DOHH2 (cell line): ENCODE measurements around the gene KLHDC7A.
A peak's percentile ranks its signal among the peaks of the same experiment; 100 is the strongest.

ENCODE experiments used
- H3F3A ChIP-seq: fragments of 200-600 bp; sonication (generic), shearing (Covaris generic); 2 replicates; pipeline ENCODE4 v1.6.0; 2016; ENCODE audit warnings: antibody characterized with exemption, mild to moderate bottlenecking; ENCODE audit not compliant: control insufficient read depth, insufficient read depth
- H3K27ac ChIP-seq: fragments of 200-600 bp; sonication (generic); 2 replicates; pipeline ENCODE4 v1.5.1; 2014; ENCODE audit warnings: low read depth, mild to moderate bottlenecking, low read length, moderate library complexity
- H3K27me3 ChIP-seq: fragments of 200-600 bp; sonication (generic); 2 replicates; pipeline ENCODE4 v1.6.1; 2014; ENCODE audit warnings: mild to moderate bottlenecking, low read length, mixed read lengths; ENCODE audit not compliant: control insufficient read depth
- H3K36me3 ChIP-seq: fragments of 200-600 bp; sonication (generic); 2 replicates; pipeline ENCODE4 v1.6.1; 2014; ENCODE audit warnings: mild to moderate bottlenecking, low read length, moderate library complexity, mixed read lengths; ENCODE audit not compliant: control insufficient read depth
- H3K4me1 ChIP-seq: fragments of 200-600 bp; sonication (generic); 2 replicates; pipeline ENCODE4 v1.6.1; 2014; ENCODE audit warnings: mild to moderate bottlenecking, low read length, mixed read lengths; ENCODE audit not compliant: control insufficient read depth
- H3K4me2 ChIP-seq: fragments of 200-600 bp; sonication (generic); 2 replicates; pipeline ENCODE4 v1.6.0; 2014; ENCODE audit warnings: mild to moderate bottlenecking, low read length, moderate library complexity
- H3K4me3 ChIP-seq: fragments of 200-600 bp; sonication (generic); 2 replicates; pipeline ENCODE4 v1.5.1; 2014; ENCODE audit warnings: mild to moderate bottlenecking, low read length, mixed read lengths
- H3K79me2 ChIP-seq: fragments of 200-600 bp; sonication (generic); 2 replicates; pipeline ENCODE4 v1.6.1; 2014; ENCODE audit warnings: mild to moderate bottlenecking, low read length, mixed read lengths; ENCODE audit not compliant: control insufficient read depth
- H3K9me2 ChIP-seq: fragments of 200-600 bp; sonication (generic); replicated peaks from 2 replicates; pipeline ENCODE4 v1.6.1; 2014; ENCODE audit warnings: mild to moderate bottlenecking, low read length, mixed read lengths; ENCODE audit not compliant: control insufficient read depth
- H3K9me3 ChIP-seq: fragments of 200-600 bp; sonication (generic); 2 replicates; pipeline ENCODE4 v1.6.1; 2014; ENCODE audit warnings: antibody characterized with exemption, low read length, mixed read lengths; ENCODE audit not compliant: control insufficient read depth, insufficient read depth
- H4K20me1 ChIP-seq: fragments of 200-600 bp; sonication (generic); 2 replicates; pipeline ENCODE4 v1.6.0; 2014; ENCODE audit warnings: low read depth, mild to moderate bottlenecking, antibody characterized with exemption, low read length, moderate library complexity; ENCODE audit not compliant: control insufficient read depth, insufficient read depth
- EZH2phosphoT487 ChIP-seq: fragments of 200-600 bp; sonication (generic); IDR thresholded peaks from 2 replicates; pipeline ENCODE4 v1.6.1; 2017; ENCODE audit warnings: borderline replicate concordance, mild to moderate bottlenecking, antibody characterized with exemption, low read length, moderate library complexity, mixed read lengths
- TF ChIP-seq, protein P1 (sequence below): fragments of 200-600 bp; sonication (generic); IDR thresholded peaks from one replicate; pipeline ENCODE4 v1.5.1; 2014; ENCODE audit warnings: antibody characterized with exemption, mild to moderate bottlenecking, low read depth, low read length; ENCODE audit not compliant: poor library complexity, severe bottlenecking

KLHDC7A gene

DNA sequence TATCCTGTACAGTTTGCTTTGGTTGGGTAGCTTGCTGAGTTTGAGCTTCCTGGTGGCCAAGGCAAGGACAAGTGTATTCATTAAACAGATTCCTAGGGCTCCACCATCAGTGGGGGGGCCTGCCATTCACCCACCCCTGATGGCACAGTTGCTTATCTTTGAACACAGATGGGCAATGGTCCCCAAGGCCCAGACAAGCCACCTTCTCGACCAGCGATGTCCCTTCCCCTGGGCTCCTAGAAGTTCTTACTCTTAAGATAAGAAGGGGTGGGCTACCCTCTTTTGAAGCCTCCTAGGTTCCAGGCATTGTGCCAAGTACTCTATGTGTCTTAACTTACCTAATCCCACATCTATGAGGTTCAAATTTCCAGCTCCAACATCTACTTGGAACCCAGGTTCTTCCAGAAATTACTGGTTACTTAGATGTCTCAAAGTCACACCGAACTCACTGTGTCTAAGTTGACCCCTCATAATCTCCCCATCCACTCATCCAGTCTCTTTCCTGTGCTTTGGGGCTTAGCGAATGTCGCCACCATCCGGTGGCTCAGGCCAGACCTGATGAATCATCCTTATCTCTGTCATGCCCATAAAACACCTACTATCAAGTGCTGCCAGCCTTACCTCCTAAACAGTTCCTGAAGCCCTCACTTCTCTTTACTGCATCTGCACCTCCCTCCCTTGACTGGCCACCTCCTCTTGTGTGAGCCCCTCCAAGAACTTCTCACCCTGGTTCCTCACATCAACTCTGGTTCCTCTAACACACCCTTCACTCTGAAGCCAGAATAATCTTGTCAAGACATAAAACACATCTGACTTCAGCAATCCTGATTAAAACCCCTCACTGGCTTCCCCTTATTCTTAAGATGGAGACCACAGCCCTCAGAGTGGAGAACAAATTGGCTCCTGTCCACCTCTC is 50.1 kb downstream of the KLHDC7A start:
- no peaks in the 10 kb centered on the region for H3K9me3 ChIP-seq
- no peak overlapping the region for H3K4me2 ChIP-seq
- H3K27ac ChIP-seq: no peak overlapping the region
- H3K79me2 ChIP-seq: no peaks in the 10 kb centered on the region
- peaks cover 4% of the 10 kb centered on the region; the same call in 1 of the 2 replicates for H3K27me3 ChIP-seq
- TF ChIP-seq, protein P1, sequence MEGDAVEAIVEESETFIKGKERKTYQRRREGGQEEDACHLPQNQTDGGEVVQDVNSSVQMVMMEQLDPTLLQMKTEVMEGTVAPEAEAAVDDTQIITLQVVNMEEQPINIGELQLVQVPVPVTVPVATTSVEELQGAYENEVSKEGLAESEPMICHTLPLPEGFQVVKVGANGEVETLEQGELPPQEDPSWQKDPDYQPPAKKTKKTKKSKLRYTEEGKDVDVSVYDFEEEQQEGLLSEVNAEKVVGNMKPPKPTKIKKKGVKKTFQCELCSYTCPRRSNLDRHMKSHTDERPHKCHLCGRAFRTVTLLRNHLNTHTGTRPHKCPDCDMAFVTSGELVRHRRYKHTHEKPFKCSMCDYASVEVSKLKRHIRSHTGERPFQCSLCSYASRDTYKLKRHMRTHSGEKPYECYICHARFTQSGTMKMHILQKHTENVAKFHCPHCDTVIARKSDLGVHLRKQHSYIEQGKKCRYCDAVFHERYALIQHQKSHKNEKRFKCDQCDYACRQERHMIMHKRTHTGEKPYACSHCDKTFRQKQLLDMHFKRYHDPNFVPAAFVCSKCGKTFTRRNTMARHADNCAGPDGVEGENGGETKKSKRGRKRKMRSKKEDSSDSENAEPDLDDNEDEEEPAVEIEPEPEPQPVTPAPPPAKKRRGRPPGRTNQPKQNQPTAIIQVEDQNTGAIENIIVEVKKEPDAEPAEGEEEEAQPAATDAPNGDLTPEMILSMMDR: peak; percentile 43
- no peak for TF ChIP-seq EZH2phosphoT487
- H3K4me3 ChIP-seq: no peak overlapping the region
- no peaks in the 10 kb centered on the region for H3K9me2 ChIP-seq
- no peaks in the 10 kb centered on the region for H4K20me1 ChIP-seq
- no peaks in the 10 kb centered on the region for H3F3A ChIP-seq
- H3K36me3 ChIP-seq: no peaks in the 10 kb centered on the region
- peaks cover 15% of the 10 kb centered on the region for H3K4me1 ChIP-seq

DNA sequence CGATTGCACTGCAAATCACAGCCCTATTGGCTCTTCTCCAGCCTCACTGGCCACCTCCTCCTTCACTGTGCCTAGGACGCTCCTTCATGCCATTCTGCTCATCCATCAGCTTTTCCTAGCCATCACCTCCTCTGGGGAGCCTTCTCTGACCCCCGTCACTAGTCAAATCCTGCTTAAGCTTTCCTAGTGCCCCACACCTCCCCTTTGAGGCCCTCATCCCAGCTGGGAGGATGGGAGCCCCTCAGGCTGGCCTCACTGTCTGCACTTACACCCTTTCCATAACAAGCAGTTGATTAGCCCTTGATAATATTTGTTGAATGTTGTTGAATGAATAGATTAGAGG is 50.7 kb downstream of the KLHDC7A start:
- Histone ChIP-seq H3F3A (no peaks in the 10 kb centered on the region), H3K4me1 (peaks cover 15% of the 10 kb centered on the region), H3K4me3 (no peak overlapping the region), H3K27ac (no peak overlapping the region), H4K20me1 (no peaks in the 10 kb centered on the region), H3K27me3 (peaks cover 4% of the 10 kb centered on the region; the same call in 1 of the 2 replicates), H3K9me2 (no peaks in the 10 kb centered on the region), H3K9me3 (no peaks in the 10 kb centered on the region), H3K79me2 (no peaks in the 10 kb centered on the region), H3K36me3 (no peaks in the 10 kb centered on the region), H3K4me2 (no peak overlapping the region)
- TF ChIP-seq, protein P1: no peak
- no peak for TF ChIP-seq EZH2phosphoT487

DNA sequence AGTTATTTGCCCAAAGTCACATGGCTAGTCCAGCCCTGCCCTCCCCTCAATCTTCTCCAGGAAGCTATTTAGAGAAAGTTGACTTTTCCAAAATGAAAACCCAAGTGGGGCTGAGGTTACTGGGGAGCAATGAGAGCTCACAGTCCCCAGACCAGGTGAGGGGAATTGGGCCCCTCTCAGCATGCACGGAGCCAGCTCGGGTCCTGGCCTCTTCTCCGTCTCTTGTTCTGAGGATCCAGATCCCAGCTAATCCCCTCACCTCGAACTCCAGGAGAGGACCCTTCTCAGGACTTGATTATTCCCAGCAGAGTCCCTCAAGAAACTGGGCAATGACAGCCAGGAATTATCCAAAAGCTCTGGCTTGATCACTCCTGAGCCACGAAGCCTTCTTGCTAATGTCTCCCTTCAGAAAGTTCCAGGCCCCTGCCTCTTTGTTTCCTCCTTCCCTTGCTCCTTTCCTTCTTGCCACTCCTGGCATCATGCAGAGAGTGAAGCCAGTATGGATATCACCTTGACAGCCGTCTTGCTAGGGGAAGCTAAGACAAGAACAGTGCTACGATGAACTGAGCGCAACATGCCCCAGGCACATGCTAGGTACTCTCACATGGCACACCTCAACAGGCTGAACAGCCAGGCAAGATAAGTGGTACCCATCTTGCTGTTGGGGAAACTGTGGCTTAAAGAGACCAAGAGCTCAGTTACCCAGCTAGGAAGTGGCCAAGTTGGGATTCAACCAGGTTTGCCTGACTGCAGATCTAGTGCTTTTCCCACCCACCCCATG is 51.9 kb downstream of the KLHDC7A start:
- Histone ChIP-seq H3K9me2 (no peaks in the 10 kb centered on the region), H3K36me3 (no peaks in the 10 kb centered on the region), H3K79me2 (no peaks in the 10 kb centered on the region), H3K9me3 (no peaks in the 10 kb centered on the region), H3K4me3 (no peak overlapping the region), H3K27me3 (no peaks in the 10 kb centered on the region; the same call in 1 of the 2 replicates), H3K27ac (no peak overlapping the region), H3K4me1 (peaks cover 15% of the 10 kb centered on the region), H4K20me1 (no peaks in the 10 kb centered on the region), H3F3A (no peaks in the 10 kb centered on the region), H3K4me2 (no peak overlapping the region)
- TF ChIP-seq, protein P1: no peak
- TF ChIP-seq EZH2phosphoT487: no peak
